ENCODE results near the gene SPATA22.
"Not testable (repeated sequence)": the region's sequence is repeated elsewhere in the genome, so short reads cannot be mapped to it uniquely, and the experiment has no call there.

The SPATA22 gene, protein sequence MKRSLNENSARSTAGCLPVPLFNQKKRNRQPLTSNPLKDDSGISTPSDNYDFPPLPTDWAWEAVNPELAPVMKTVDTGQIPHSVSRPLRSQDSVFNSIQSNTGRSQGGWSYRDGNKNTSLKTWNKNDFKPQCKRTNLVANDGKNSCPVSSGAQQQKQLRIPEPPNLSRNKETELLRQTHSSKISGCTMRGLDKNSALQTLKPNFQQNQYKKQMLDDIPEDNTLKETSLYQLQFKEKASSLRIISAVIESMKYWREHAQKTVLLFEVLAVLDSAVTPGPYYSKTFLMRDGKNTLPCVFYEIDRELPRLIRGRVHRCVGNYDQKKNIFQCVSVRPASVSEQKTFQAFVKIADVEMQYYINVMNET

GRCh38 chr17:3471599-3471998 lies at the start of gene SPATA22:
Gene SPATA22 (minus strand): TSS chr17:3471819. CDS start chr17:3469325, 2,494 bp downstream.
- no peak for DNase-seq (ENCODE audit: low spot score)

DNA sequence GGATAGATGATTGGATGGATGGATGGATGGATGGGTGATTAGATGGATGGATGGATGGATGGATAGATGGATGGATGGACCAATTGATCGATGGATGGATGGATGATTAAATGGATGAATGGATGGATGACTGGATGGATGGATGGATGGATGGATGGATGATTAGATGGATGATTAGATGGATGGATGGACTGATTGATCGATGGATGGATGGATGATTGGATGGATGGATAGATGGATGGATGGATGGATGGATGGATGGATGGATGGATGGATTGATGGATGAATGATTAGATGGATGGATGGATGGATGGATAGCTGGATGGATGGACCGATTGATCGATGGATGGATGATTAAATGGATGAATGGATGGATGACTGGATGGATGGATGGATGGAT lies 47.9 kb upstream of the SPATA22 start:
- DNase-seq (ENCODE audit: low spot score) = not testable (repeated sequence)

- no peak for DNase-seq (ENCODE audit: low spot score)
These were observed 43.3 kb upstream of the SPATA22 start for GRCh38 chr17:3514873-3515272.

GRCh38 chr17:3514167-3514566 lies 42.5 kb upstream of the SPATA22 start:
- not testable (repeated sequence) for DNase-seq (ENCODE audit: low spot score)

GRCh38 chr17:3513305-3514035 lies 41.9 kb upstream of the SPATA22 start:
- DNase-seq (ENCODE audit: low spot score) = no peak

DNA sequence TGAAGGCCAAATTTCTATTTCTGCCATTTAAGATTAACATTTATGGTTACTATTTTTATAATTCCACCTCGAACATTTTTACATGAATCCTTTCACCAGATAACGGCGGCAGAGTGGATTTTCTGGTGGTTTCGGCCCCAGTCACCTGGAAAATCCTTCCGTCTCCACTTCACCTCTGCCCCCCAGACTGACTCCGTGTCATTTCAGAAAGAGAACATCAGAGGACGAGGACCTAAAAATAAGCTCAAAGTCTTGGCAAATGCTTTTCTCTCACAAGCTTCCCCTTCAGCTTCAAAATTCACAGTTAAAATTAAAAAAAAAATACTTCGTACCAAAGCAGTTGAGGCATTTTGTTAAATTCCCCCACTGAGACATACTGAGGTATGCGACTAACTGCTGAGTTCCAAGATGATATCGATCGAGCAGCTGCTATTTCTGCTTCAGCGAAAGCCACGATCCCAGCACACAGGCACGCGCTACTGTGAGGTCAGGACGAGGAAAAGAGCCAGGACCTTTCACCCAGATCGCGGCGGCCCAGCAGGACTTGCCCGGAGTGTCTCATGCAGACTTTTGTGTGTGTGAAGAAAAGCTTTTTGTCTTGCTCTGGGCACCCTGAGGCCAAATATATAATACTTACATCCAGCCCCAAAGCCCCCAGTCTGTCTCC lies 41.0 kb upstream of the SPATA22 start:
- DNase-seq (ENCODE audit: low spot score) = no peak

DNA sequence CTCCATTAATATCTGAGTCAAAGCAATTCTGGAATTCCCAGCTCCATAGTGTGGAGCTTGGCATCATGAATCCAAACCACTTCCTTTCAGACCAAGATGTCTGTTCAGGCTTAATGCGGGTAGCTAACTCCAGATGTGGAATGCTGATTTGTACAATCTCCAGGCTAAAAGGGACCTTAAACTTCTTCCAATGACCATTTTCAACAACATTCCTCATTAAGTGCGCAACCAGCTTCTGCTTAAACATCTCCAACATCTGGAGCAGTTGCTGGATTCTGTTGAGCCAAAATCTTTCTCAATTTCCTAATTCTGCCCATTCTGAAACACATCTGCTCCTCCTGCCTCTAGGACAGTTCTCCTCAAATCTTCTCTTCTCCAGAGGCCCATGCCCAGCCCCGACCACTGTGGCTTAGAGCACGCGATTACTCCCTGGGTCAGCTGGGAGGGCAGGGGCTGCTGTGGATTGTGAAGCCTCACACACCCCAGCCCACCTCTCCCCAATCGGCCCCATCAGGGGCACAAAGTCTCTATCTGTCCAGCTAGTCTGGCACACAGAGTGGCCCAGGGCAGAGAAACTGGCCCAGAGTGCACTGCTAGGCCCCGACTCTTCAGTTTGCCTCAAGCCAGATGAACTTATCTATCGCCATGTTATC lies 40.4 kb upstream of the SPATA22 start:
- DNase-seq (ENCODE audit: low spot score) = no peak

DNA sequence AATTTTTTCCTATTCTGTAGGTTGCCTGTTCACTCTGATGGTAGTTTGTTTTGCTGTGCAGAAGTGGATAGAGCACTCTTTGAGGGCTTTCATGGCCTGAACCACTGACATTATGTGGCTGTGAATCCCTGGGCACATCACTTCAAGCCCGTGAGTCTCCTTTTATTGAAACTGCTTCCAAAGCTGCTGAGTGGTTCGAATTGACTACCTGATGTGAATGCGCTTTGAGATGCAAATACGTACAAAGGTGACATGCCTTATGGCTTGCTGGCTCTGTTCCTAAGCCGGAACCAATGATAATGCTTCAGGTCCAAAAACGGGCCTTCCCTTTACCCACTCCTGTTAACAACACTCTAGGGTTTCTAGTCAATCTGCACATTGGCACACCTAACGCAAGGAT lies 38.5 kb upstream of the SPATA22 start:
- no peak for DNase-seq (ENCODE audit: low spot score)

DNA sequence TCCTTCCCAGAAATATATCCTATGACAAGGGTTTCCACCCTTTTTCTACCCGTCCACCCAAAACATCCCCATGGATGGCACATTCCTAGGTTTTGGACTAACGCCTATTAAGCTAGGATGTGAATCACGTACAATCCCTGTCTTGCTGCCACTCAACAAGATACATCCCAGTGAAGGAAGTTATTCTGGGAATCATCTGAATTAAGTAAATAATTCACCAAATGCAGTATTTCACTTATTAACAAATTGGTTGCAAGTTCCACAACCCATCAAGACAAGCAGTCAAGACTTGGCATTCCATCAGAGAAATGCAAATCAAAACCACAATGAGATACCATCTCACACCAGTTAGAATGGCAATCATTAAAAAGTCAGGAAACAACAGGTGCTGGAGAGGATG lies 36.2 kb upstream of the SPATA22 start:
- no peak for DNase-seq (ENCODE audit: low spot score)

GRCh38 chr17:3507071-3507470 lies 35.5 kb upstream of the SPATA22 start:
- no peak for DNase-seq (ENCODE audit: low spot score)

DNA sequence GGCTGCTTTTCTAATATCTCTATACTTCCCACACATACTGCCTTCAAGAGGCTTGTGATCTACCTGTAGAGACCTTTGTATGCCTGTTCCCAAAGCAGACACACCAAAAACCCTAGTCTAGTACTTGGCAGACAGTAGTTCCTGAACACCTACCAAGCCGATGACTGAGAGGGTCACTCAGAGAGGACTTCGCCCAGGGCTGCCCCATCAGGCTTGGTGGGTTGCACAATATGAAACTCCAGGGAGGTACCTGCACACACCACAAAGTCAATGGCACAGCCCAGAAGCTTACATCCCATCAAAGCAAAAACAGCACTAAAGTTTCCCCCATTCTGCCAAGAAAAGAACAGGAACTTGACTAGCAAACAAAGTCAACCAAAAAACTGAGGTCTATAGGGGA lies 34.4 kb upstream of the SPATA22 start:
- DNase-seq (ENCODE audit: low spot score) = no peak

GRCh38 chr17:3505008-3505407 lies 33.4 kb upstream of the SPATA22 start:
- DNase-seq (ENCODE audit: low spot score) = no peak

- no peak for DNase-seq (ENCODE audit: low spot score)
These were observed 31.7 kb upstream of the SPATA22 start for GRCh38 chr17:3503285-3503684.

DNA sequence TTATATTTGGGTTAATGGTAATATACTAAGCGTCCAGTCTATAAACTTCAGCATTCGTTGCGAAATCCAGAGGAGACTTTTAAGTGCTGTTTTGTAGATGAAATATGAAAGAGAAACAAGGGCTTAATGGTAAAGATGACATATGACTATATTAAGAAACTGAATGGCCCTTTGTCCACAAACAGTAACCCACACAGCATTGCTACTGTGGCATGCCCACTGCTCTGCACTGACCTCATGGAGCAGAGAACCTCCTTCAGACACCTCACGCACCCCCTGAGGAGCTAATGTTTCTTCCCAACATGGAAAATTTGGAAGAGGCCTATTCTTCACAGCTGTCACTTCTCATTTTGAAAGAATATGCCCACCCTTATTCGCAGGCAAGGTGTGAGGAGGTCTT lies 30.8 kb upstream of the SPATA22 start:
- no peak for DNase-seq (ENCODE audit: low spot score)

DNA sequence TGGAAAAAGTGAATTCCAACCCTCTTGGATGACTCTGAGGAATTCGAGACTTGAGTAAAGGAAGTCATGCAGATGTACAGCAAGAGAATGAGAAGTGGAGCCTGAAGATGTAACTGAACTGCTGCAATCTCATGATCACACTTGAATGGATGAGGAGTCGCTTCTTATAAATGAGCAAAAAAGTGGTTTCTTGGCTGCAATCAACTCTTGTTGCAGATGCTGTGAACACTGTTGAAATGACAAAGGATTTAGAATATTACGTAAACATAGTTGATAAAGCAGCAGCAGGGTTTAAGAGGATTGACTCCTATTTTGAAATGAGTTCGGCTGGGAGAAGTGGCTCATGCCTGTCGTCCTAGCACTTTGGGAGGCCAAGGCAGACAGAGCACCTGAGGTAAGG lies 29.7 kb upstream of the SPATA22 start:
- no peak for DNase-seq (ENCODE audit: low spot score)

- no peak for DNase-seq (ENCODE audit: low spot score)
These were observed 25.5 kb upstream of the SPATA22 start for GRCh38 chr17:3497101-3497500.

DNA sequence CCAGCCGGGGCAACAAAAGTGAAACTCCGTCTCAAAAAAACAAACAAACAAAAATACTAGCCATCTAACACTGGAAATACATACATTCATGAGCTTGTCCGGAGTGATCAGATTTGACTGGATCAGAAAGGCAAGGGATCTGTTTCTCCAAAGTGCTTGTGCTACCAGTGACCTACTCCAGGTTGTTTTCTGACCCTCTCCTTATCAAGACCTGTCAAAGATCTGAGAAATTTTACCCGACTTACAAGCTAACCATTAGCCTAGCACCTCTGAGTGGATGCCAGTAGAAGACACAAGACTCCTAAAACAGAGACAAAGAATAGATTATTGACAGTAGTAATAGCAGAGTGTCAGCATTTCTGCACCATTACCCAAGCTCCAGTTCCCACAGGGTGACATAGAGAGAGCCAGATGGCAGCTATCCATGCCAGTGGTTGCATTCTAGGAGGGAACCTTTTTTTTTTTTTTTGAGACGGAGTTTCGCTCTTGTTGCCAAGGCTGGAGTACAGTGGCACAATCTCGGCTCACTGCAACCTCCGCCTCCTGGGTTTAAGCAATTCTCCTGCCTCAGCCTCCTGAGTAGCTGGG lies 14.0 kb upstream of the SPATA22 start:
- no peak for DNase-seq (ENCODE audit: low spot score)

DNA sequence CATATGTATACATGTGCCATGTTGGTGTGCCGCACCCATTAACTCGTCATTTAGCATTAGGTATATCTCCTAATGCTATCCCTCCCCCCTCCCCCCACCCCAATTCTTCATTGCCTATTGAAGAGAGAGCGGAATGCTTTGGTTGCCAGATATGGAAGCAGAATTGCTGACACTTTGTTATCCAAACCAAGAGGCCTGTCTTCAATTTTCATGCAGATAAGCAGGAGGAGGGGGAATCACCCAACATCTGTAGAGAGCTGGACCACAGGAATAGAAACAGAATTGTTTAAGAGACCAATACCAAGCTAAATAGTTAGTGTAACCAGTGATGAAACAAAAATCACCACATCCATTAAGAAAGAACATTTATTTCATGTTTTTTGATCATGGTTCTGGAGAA lies 11.2 kb upstream of the SPATA22 start:
- DNase-seq (ENCODE audit: low spot score) = no peak

- no peak for DNase-seq (ENCODE audit: low spot score)
These were observed 8.4 kb upstream of the SPATA22 start for GRCh38 chr17:3479988-3480387.

- DNase-seq (ENCODE audit: low spot score) = no peak
These were observed 4.4 kb upstream of the SPATA22 start, which contains the start of gene ASPA for GRCh38 chr17:3475812-3476610. Gene ASPA (plus strand): TSS chr17:3475997. CDS start chr17:3476160, 163 bp downstream.

- no peak for DNase-seq (ENCODE audit: low spot score)
These were observed 3.6 kb upstream of the SPATA22 start for GRCh38 chr17:3475251-3475685.
